BE2C (cell line): ENCODE measurements around the gene NOP10.
"Not testable (repeated sequence)": the region's sequence is repeated elsewhere in the genome, so short reads cannot be mapped to it uniquely, and the experiment has no call there.

ENCODE experiments used
- DNase-seq: peaks from one replicate; pipeline ENCODE4 v3.0.0-alpha.2; 2020
- H3K27me3 ChIP-seq: fragments of 250-450 bp; sonication (Bioruptor Pico); 2 replicates; pipeline ENCODE4 v1.5.1; 2020; ENCODE audit warnings: mild to moderate bottlenecking
- H3K36me3 ChIP-seq: fragments of 250-450 bp; sonication (Bioruptor Pico); 2 replicates; pipeline ENCODE4 v1.5.1; 2020; ENCODE audit warnings: mild to moderate bottlenecking
- H3K4me1 ChIP-seq: fragments of 250-450 bp; sonication (Bioruptor Pico); 2 replicates; pipeline ENCODE4 v1.5.1; 2020
- H3K4me3 ChIP-seq: 2 replicates; pipeline ENCODE4 v1.5.1; 2011; ENCODE audit warnings: low read depth, low read length
- H3K9me3 ChIP-seq: fragments of 250-450 bp; sonication (Bioruptor Pico); 2 replicates; pipeline ENCODE4 v1.5.1; 2020
- CTCF ChIP-seq: IDR thresholded peaks from 2 replicates; pipeline ENCODE4 v1.5.1; 2012; ENCODE audit warnings: mild to moderate bottlenecking, low read depth, low read length

NOP10 gene

GRCh38 chr15:34358948-34359347 is 16.0 kb upstream of the NOP10 start:
- Histone ChIP-seq H3K4me1 (no peaks in the 10 kb centered on the region), H3K4me3 (no peak overlapping the region), H3K9me3 (no peaks in the 10 kb centered on the region), H3K36me3 (peaks cover 16% of the 10 kb centered on the region), H3K27me3 (no peaks in the 10 kb centered on the region)
- DNase-seq, result no peak
- TF ChIP-seq CTCF, result no peak

GRCh38 chr15:34358367-34358766 is 15.4 kb upstream of the NOP10 start:
- Histone ChIP-seq H3K36me3 (peaks cover 16% of the 10 kb centered on the region), H3K9me3 (no peaks in the 10 kb centered on the region), H3K4me3 (no peak overlapping the region), H3K4me1 (no peaks in the 10 kb centered on the region), H3K27me3 (no peaks in the 10 kb centered on the region)
- TF ChIP-seq CTCF, result peak; percentile 49
- no peak for DNase-seq

GRCh38 chr15:34357653-34358052 is 14.7 kb upstream of the NOP10 start:
- H3K27me3 ChIP-seq, result no peaks in the 10 kb centered on the region
- no peak overlapping the region for H3K4me3 ChIP-seq
- no peaks in the 10 kb centered on the region for H3K9me3 ChIP-seq
- no peak for DNase-seq
- no peaks in the 10 kb centered on the region for H3K4me1 ChIP-seq
- peaks cover 16% of the 10 kb centered on the region for H3K36me3 ChIP-seq
- no peak for TF ChIP-seq CTCF

GRCh38 chr15:34355241-34355640 is 12.3 kb upstream of the NOP10 start:
- TF ChIP-seq CTCF, result no peak
- H3K4me3 ChIP-seq, result no peak overlapping the region
- H3K4me1 ChIP-seq, result no peaks in the 10 kb centered on the region
- DNase-seq, result no peak
- peaks cover 16% of the 10 kb centered on the region for H3K36me3 ChIP-seq
- H3K9me3 ChIP-seq, result no peaks in the 10 kb centered on the region
- no peaks in the 10 kb centered on the region for H3K27me3 ChIP-seq

- Histone ChIP-seq H3K4me1 (no peaks in the 10 kb centered on the region), H3K36me3 (peaks cover 12% of the 10 kb centered on the region), H3K4me3 (no peak overlapping the region), H3K27me3 (no peaks in the 10 kb centered on the region), H3K9me3 (no peaks in the 10 kb centered on the region)
- DNase-seq, result no peak
- no peak for TF ChIP-seq CTCF
Measured at GRCh38 chr15:34354286-34354685, 11.3 kb upstream of the NOP10 start.

GRCh38 chr15:34353627-34354026 is 10.7 kb upstream of the NOP10 start:
- H3K4me3 ChIP-seq, result no peak overlapping the region
- no peak for DNase-seq
- H3K36me3 ChIP-seq, result peaks cover 10% of the 10 kb centered on the region; the same call in 1 of the 2 replicates
- no peak for TF ChIP-seq CTCF
- H3K4me1 ChIP-seq, result no peaks in the 10 kb centered on the region
- no peaks in the 10 kb centered on the region for H3K27me3 ChIP-seq
- no peaks in the 10 kb centered on the region for H3K9me3 ChIP-seq

GRCh38 chr15:34352996-34353395 is 10.1 kb upstream of the NOP10 start:
- not testable (repeated sequence) for H3K4me1 ChIP-seq, H3K36me3 ChIP-seq, DNase-seq, H3K27me3 ChIP-seq, H3K9me3 ChIP-seq, H3K4me3 ChIP-seq
